Stimulated activated CD8-positive, alpha-beta memory T cell treated with anti-CD3 and anti-CD28 coated beads, Interleukin-4, amount 100 ng/mL, for 48 hours (primary cell): ENCODE results near the gene DYNC2H1.

Source experiments
- DNase-seq: peaks from one replicate; pipeline ENCODE4 v3.0.0-alpha.2; 2020

DYNC2H1 gene, protein sequence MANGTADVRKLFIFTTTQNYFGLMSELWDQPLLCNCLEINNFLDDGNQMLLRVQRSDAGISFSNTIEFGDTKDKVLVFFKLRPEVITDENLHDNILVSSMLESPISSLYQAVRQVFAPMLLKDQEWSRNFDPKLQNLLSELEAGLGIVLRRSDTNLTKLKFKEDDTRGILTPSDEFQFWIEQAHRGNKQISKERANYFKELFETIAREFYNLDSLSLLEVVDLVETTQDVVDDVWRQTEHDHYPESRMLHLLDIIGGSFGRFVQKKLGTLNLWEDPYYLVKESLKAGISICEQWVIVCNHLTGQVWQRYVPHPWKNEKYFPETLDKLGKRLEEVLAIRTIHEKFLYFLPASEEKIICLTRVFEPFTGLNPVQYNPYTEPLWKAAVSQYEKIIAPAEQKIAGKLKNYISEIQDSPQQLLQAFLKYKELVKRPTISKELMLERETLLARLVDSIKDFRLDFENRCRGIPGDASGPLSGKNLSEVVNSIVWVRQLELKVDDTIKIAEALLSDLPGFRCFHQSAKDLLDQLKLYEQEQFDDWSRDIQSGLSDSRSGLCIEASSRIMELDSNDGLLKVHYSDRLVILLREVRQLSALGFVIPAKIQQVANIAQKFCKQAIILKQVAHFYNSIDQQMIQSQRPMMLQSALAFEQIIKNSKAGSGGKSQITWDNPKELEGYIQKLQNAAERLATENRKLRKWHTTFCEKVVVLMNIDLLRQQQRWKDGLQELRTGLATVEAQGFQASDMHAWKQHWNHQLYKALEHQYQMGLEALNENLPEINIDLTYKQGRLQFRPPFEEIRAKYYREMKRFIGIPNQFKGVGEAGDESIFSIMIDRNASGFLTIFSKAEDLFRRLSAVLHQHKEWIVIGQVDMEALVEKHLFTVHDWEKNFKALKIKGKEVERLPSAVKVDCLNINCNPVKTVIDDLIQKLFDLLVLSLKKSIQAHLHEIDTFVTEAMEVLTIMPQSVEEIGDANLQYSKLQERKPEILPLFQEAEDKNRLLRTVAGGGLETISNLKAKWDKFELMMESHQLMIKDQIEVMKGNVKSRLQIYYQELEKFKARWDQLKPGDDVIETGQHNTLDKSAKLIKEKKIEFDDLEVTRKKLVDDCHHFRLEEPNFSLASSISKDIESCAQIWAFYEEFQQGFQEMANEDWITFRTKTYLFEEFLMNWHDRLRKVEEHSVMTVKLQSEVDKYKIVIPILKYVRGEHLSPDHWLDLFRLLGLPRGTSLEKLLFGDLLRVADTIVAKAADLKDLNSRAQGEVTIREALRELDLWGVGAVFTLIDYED (N-terminal part only)

DNA sequence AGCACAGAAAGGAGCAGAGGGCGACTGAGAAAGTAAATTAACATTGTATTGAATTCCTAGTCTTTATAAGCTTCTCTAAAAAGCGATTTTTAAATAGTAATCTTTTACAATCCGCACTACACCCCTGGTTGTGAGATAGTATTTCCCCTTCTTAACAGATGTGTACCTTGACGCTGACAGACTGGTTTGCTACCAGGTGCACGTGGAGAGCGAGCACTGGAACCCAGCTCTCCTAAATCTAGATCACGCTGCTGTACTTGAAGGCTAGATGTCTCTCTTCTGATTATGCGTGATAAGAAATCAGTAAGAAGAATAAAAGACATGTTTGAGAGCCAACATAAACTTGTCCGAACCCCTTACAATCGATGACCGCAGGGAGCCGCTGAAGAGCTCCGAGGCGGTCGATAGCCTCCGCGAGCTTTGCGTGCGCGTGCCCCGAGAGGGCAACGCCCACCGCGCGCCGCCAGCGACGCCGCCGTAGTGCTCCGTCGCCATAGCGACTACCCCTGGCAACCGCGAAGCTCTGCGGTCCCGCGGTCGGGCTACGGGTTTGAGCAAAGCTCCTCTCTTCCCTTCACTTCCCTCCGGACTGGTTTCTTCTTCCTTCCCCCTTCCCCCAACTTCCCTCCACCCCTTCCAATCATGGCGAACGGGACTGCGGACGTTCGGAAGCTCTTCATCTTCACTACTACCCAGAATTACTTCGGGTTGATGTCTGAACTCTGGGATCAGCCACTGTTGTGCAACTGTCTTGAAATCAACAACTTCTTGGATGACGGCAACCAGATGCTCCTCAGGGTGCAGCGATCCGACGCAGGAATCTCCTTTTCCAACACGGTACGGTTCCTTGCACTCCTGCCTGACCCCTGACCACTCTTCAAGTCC lies at the start of gene DYNC2H1:
DYNC2H1 (plus strand) TSS at position 494 of the 885 bp plus-strand sequence; CDS start at position 643, 149 bp downstream.
- peak; percentile 88 for DNase-seq

DNA sequence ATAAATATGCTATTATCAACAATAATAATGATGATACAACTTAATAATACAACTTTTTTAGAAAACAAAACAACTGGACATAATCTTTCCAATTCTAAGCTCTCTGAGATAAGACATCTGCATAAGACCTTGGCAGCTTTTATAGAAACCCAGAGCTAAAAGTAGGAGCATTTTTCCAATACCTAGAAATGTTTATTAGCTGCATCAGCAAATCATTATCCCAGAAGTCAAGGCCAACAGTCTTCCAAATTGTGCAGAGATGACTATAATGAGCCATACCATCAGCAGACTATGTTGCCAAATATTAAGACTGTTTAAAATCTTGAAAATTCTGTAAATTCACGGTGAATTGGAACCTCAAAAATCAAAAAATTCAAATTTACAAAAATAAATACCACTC lies 47.6 kb upstream of the DYNC2H1 start:
- no peak for DNase-seq

DNA sequence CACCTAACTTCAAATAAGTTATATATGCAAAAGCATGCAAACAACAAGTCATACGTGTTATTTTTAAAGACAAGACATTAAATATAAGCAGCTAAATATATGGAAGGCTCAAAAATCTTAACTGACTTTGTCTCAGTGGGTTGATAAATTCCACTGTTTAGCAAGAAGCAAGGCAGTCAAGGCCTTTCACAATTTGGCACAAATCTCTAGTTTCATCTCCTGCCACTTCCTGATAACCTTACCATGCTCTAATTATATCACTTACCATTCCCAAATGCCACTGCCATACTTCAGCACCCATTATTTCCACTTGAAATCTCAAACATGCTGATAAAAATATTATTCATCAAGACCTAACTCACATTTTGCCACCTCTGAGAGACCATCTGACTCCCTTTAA lies 42.1 kb upstream of the DYNC2H1 start:
- no peak for DNase-seq

DNA sequence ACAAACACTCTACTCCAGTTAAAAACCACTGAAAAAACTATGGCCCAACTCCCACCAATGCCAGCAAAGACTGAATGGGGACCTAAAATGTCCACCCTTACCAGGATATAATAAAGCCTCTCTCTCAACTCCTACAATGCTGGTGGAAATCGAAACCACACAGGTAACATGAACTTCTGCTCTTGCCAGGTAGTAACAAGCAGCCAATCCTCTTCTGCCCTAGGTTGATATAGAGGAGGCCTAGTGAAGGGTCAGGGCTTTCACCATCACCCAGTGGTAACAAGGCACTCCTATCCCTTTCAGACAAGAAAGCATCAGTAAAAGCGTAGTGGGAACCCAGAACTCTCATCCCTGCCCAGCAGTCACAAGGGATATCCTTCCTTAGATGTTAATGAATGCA lies 39.9 kb upstream of the DYNC2H1 start:
- no peak for DNase-seq

DNA sequence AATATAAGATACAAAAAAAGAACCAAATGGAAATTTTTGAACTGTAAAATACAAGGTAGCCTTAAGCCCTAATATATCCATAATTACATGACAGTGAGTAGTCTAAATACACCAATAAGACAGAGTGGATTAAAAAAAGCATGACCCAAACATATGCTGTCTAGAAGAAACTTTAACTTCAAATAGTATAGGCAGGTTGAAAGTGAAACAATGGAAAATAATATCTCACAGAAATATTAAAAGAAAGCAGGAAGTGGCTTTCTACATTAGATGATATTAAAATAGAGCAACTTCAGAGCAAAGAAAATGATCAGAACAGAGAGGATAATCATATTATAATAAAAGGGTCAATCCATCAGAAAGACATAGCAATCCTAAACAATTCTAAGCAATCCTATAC lies 39.1 kb upstream of the DYNC2H1 start:
- DNase-seq, result no peak

DNA sequence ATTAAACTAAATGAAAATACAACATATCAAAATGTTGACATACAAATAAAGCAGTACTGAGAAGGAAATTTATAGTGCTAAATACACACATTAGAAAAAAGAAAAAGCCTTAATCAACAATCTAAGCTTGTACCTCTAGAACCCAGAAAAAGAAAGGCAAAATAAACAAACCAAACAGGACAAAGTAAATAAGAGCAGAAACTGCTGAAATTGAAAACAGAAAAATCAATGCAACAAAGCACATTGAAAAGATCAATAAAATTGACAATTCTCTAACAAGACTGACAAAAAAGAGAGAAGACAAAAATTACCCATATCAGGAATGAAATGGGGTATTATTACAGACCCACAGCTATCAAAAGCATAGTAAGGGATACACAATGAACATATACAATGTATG lies 38.2 kb upstream of the DYNC2H1 start:
- no peak for DNase-seq

DNA sequence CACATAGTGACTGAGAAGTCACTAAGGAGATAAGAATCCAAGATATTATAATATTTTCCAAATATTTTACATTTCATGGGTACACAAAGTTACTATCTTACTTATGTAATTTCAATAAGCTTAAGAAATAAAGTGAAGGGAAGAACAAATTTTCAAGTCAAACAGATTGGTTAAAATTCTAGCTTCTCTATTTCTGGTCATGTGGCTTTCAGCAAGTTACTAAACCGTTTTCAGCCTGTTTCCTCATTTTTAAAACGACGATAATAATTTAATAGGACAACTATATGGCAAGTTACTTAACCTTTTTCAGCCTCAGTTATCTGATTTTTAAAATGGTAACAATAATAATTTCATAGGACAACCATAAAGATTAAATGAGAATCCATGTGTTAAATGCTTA lies 32.9 kb upstream of the DYNC2H1 start:
- no peak for DNase-seq

DNA sequence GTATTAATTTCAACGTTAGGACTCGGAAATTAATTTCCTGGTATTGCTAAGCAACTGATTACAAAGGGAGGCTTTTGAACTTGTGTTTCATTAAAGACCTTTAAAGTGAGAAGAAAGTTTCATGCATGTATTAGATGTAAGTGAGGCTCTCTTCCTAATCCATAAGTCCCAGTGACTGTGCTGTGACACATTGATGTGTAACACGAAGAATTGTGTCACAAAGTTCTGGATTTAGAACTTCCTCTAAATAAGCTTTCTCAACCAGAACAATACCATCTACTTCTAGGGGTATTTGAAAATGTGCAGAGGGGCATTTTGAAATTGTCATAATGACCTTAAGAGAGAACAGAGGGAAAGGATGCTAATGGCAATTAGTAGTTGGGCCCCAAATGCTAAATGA lies 31.7 kb upstream of the DYNC2H1 start:
- no peak for DNase-seq

DNA sequence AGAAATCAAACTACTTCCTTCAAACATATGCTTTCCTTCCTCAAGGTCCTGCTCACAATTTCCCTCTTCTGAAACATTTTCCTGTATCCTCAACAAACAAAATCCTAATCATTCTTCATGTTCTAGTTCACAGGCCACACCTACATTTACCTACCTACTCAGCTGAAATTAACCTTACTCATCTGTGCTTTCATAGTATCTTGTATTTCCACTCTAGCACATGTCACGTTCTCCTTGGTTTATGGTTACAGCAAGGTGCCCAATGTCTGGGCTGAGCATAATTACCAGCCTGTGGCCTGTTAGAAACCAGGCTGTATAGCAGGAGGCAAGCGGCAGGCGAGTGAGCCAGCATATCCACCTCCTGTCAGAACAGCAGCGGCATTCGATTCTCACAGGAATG lies 30.5 kb upstream of the DYNC2H1 start:
- no peak for DNase-seq

DNA sequence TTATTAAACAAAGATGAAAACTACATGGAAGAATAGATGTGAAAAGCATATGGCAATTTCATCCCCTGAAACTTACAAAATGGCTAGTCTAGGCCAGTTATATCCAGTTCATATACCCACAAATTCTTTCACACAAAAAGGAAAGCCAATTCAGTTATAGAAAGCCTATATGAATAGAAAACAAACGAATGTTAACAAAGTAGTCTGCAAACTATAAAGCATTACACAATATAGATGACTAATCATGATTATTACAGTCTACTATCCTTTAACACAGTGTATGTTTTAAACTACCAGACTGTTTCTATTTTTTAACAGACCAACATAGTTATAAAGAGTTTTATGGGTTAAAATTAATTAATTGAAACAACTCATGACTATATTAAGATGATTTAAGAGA lies 29.4 kb upstream of the DYNC2H1 start:
- DNase-seq, result no peak

DNA sequence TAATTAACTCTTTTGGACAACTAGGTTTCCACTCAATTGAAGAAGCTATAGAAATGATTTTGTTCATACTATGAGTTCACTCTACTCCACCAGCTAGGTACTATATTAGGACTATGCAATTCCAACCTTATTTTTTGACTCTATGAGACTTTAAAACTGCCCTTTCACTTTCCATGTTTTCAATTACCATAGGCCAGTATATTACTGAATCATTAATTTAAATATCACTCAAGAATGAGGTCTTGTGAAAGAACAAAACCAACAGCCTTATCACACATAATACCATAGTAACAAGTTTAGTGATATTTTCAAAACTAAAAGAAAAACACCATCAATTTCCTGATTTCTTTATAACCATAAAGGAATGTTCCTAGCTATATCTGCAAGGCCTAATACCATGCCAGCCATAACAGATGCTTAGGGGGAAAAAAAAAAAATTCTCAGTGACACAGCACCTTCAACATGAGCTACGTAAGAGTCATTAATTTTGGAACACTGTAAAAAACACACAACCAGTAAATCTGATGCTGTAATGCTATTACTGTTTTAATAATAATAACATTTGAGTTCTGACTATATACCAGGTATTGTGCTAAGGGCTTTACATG lies 23.4 kb upstream of the DYNC2H1 start:
- no peak for DNase-seq

DNA sequence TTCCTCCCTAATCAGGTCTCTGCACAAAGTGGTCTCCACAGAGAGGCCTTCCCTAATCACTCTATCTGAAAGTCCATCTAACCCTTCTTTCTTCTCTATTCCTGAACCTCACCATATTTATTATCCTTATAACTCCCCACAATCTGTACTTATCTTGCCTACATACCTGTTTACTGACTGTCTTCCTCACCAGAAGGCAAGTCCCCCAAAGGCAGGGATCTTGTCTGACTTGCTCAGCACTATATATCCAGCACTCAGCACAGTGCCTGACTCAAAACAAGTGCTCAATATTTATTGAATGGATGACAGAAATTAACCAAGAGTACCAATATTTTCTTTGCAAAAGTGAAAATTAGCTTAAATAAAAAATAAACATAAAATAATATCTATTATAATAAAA lies 22.8 kb upstream of the DYNC2H1 start:
- DNase-seq, result no peak

DNA sequence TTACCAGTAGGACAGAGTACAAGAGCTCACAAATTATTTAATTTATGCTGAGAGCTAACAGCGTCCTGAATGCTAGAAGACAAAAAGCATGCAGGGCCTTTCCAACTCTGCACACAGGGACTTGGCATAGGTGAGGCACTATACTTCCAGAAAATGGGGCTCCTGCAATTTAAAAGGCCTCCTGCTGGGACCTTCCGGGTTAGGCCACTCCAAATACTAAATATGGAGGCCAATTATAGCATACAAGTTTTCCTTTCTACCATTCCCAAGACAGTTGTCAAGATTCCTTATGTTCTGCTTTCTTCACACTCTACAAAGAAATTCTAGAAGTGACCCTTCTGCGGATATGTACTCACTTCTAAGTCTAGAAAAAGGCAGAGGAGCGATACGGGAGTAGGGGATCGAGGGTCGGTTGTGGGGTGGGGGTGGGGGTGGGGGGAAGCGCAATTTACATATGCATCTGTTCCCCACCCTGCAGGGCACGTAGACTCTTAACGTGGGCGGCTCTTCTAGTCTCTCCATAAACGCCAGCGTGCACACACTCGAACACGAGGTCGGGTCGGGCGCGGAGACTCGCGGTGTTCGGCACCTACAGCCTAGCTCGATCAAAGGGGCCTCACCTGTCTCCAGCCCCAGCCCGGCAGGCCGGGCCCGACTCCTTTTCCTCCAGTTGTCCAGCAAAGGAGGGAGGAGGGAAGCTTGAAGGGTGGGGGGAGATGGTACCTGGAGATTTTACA lies 18.0 kb upstream of the DYNC2H1 start:
- DNase-seq, result peak; percentile 69

DNA sequence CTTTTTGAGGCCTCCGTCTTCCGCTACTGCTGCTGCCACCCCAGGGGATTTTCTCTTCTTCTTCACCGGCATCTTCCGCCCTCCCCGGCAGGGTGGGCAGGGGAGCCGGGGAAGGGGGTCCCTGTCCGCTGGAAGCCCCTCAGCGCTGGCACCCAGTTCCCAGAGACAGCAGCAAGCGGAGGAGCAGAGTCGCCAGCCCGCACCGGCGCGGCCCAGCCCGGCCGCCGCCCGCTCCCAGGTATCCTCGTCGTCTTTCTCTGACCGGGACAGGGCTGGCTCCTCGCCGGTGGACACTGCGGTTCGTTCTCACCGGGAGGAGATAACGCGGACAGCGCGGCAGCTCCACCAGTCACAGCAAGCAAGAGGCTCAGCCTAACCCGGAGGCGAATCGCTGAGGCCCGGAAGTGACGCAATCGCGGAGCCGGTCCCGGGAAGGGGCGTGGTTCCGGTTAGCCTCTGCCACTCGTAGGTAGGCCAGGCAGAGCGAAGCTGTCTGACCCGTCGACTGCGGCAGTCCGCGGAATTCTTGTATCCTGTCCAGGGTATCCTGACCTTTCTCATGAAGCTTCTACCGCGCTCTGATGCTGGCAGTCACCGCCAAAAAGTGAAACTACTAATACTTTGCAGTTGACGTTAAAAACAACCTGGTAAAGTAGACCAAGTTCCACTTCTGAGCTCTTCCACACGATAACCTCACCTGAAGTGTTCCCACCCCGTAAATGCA lies 17.3 kb upstream of the DYNC2H1 start, which contains the start of gene DCUN1D5:
DCUN1D5 (minus strand) TSS at position 360 of the 724 bp plus-strand sequence; CDS start at position 72, 288 bp downstream.
- peak; percentile 97 for DNase-seq

DNA sequence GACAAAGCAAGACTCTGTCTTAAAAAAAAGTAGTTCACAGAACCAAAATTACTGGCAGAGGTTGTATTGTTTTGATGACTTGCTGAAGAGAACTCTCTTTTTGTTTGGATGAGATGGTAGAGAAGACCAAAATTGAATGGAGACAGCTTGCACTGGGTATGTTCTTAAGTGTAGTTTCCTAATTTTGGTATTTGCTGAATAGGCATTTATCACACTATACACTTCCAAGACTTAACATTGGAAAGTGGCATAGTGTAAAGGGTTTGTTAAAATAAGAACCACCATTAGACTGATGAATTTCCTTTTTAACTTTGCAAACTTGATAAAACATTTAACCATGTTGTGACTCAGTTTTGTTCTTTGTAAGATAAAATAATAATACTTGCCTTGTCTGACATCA lies 11.9 kb upstream of the DYNC2H1 start:
- DNase-seq, result no peak

DNA sequence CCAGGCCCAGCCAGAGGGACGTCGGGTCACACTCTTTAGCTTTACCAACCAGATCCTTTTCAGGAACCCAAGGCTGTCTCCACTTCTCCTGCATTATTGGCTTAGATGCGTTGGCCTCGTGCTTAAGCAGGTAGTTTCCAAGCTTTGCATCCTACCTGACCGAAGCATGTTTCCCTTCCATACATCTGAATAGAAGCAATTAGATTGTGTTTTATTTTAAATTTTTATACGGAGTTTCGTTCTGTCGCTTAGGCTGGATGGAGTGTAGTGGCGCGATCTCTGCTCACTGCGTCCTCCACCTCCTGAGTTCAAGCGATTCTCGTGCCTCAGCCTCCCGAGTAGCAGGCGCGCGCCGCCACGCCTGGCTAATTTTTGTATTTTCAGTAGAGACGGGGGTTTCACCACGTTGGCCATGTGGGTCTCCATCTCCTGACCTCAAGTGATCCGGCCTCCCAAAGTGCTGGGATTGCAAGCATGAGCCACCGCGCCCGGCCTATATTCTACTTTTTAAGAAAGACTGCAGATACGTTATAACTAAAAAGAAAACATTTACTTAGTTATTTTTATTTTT lies 677 bp downstream of the DYNC2H1 start:
- DNase-seq, result peak; percentile 27

DNA sequence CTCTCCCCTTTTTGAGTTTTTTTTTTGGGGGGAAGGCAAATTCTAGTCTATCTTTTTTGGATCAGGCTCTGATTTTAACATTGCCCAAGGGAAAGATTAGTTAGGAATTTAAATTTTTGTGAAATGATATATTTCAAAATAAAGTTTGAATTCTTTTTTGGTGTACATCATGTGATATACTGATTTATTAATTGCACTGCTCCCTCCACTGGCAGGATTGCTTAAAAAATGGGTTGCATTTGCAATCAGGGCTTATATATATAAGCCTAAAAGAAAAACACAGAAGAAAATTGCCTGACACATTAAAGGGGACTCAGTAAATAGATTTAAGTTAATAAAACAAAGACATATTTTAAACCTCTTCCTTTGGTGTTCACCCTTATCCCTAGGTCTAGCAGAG lies 1.2 kb downstream of the DYNC2H1 start:
- DNase-seq, result no peak

DNA sequence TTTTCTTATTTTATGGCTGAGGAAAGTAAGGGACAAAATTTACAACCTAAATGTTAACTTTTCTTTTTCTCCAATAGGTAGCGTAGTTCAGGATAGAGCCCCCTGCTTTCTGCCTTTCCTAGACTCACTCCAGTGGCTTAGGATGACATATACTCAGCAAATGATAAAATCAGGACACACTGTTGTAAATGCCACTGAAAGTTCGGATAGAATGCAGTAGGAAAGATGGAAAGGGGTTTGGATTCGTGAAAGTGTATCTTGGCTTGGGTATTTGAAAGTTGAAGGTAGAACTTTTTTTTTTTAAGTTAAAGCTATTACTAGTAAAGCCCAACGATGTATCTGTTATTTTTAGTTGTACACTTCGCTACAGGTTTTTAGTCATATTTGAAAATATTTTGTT lies 2.2 kb downstream of the DYNC2H1 start:
- DNase-seq, result no peak

DNA sequence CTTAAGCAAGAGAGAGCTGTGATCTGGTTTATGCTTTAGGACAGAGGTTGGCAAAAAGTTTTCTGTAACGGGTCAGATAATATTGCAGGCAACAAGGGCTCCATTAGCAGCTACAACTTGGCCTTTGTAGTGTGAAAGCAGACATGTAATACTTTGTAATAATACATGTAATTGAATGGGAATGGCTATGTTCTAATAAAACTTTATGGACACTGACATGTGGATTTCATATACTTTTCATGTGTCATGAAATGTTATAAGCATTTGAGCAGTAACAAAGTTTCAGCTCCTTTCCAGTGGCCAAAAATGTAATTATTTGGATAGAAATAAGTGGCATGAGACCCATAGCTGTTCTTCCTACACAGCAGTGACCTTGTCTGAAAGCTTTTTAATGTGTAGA lies 3.1 kb downstream of the DYNC2H1 start:
- DNase-seq, result no peak

DNA sequence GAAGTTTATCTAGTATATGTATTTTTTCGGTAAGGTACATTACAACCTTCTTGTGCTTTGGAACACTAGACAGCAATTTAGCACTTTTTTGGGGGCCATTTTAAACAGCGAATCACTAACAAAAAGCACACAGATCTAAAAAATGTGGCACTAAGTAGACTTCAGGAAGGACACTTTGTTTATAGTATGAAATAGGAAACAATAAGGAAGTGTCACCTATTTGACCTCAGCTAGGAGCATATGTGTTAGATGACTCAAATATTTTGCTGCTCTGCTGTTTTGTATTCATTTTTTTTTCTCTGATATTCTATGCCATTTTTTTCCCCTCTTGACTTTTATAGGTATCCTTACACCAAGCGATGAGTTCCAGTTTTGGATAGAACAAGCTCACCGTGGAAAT lies 5.6 kb downstream of the DYNC2H1 start:
- DNase-seq, result no peak
